HG03439 (cell line): ENCODE data around the gene PRMT7.
"Not testable (repeated sequence)": the region's sequence is repeated elsewhere in the genome, so short reads cannot be mapped to it uniquely, and the experiment has no call there.

Experiments used
- ATAC-seq: cut with Tn5 transposase; IDR thresholded peaks from one replicate; pipeline ENCODE4 v1.9.1; 2021; ENCODE audit warnings: mild to moderate bottlenecking, moderate library complexity; ENCODE audit not compliant: unreplicated experiment

Gene PRMT7

GRCh38 chr16:68283801-68284598 lies 26.8 kb upstream of the PRMT7 start:
- peak; percentile 43 for ATAC-seq

GRCh38 chr16:68284847-68285246 lies 26.0 kb upstream of the PRMT7 start:
- peak; percentile 47 for ATAC-seq

GRCh38 chr16:68285683-68286082 lies 25.1 kb upstream of the PRMT7 start:
- ATAC-seq, result no peak

- ATAC-seq, result no peak
These were observed 24.4 kb upstream of the PRMT7 start for GRCh38 chr16:68286153-68287074.

GRCh38 chr16:68287276-68288251 lies 23.3 kb upstream of the PRMT7 start:
- ATAC-seq, result no peak

- no peak for ATAC-seq
These were observed 22.6 kb upstream of the PRMT7 start for GRCh38 chr16:68288252-68288650.

GRCh38 chr16:68288796-68289195 lies 22.0 kb upstream of the PRMT7 start:
- not testable (repeated sequence) for ATAC-seq

- no peak for ATAC-seq
These were observed 21.6 kb upstream of the PRMT7 start for GRCh38 chr16:68289202-68289601.

- ATAC-seq, result peak; percentile 48
These were observed 21.0 kb upstream of the PRMT7 start for GRCh38 chr16:68289621-68290329.

GRCh38 chr16:68290450-68290849 lies 20.4 kb upstream of the PRMT7 start:
- no peak for ATAC-seq

GRCh38 chr16:68291227-68291626 lies 19.6 kb upstream of the PRMT7 start:
- no peak for ATAC-seq

- ATAC-seq, result no peak
These were observed 18.4 kb upstream of the PRMT7 start for GRCh38 chr16:68292425-68292824.

- ATAC-seq, result no peak
These were observed 14.5 kb upstream of the PRMT7 start for GRCh38 chr16:68296291-68296690.

GRCh38 chr16:68296693-68297092 lies 14.1 kb upstream of the PRMT7 start:
- no peak for ATAC-seq

GRCh38 chr16:68297908-68298307 lies 12.9 kb upstream of the PRMT7 start:
- ATAC-seq, result no peak

GRCh38 chr16:68298312-68298711 lies 12.5 kb upstream of the PRMT7 start:
- no peak for ATAC-seq

- no peak for ATAC-seq
These were observed 11.8 kb upstream of the PRMT7 start for GRCh38 chr16:68298907-68299561.

GRCh38 chr16:68299571-68300453 lies 11.0 kb upstream of the PRMT7 start:
- no peak for ATAC-seq
